Measurements from ENCODE around the gene ZSCAN16. TPM values are rescaled to one million over a fixed set of nuclear protein-coding genes. Genes with fewer than 3 reads are reported as not detected.
A peak's percentile ranks its signal among the peaks of the same experiment; 100 is the strongest.

ZSCAN16 gene
- total and polyA plus RNA-seq, 2 of the 13 experiments (the other 11 are each of a cell fraction or from before 2014, with no cell fraction given): 5.7 to 12.7 TPM

- TF ChIP-seq TERF1 (CRISPR knock-in tag; IDR thresholded peaks at IDR 0.05) (no peak), ZNF382 (CRISPR knock-in tag; IDR thresholded peaks at IDR 0.05; ENCODE audit: borderline replicate concordance) (no peak), STAT6 (CRISPR knock-in tag; IDR thresholded peaks at IDR 0.05; ENCODE audit: borderline replicate concordance) (peak; percentile 76; the same call in 1 of the 2 replicates), ZBTB42 (CRISPR knock-in tag; IDR thresholded peaks at IDR 0.05) (no peak), EHMT2 (IDR thresholded peaks at IDR 0.05; ENCODE audit: borderline replicate concordance, low read depth, low read length) (no peak; the same call in 1 of the 2 replicates), ZNF644 (CRISPR knock-in tag; IDR thresholded peaks at IDR 0.05; ENCODE audit: low read depth) (0 out of 2 replicates have a peak, but pooled peaks have one; percentile 29), ZFP82 (CRISPR knock-in tag; IDR thresholded peaks at IDR 0.05; ENCODE audit: borderline replicate concordance) (no peak), ZNF160 (CRISPR knock-in tag; IDR thresholded peaks at IDR 0.05) (peak; percentile 67), ZNF180 (CRISPR knock-in tag; IDR thresholded peaks at IDR 0.05; ENCODE audit: borderline replicate concordance, low read depth) (no peak), ZNF333 (CRISPR knock-in tag; IDR thresholded peaks at IDR 0.05; ENCODE audit: borderline replicate concordance) (peak; percentile 94), KAT2B (IDR thresholded peaks at IDR 0.05; ENCODE audit: borderline replicate concordance, low read depth, low read length) (no peak), BATF2 (CRISPR knock-in tag; IDR thresholded peaks at IDR 0.05) (no peak; the same call in 1 of the 2 replicates), DBP (CRISPR knock-in tag; IDR thresholded peaks at IDR 0.05; ENCODE audit: not compliant biosample characterization) (no peak), KDM6A (CRISPR knock-in tag; IDR thresholded peaks at IDR 0.05; ENCODE audit: low read depth) (no peak), ZNF75D (CRISPR knock-in tag; IDR thresholded peaks at IDR 0.05; ENCODE audit: borderline replicate concordance) (no peak; the same call in 1 of the 2 replicates), IKZF5 (CRISPR knock-in tag; IDR thresholded peaks at IDR 0.05) (peak; percentile 98), ZNF547 (CRISPR knock-in tag; IDR thresholded peaks at IDR 0.05) (peak; percentile 92; the same call in 1 of the 2 replicates), FOXC1 (CRISPR knock-in tag; IDR thresholded peaks at IDR 0.05; ENCODE audit: borderline replicate concordance) (peak; percentile 83; the same call in 1 of the 2 replicates), ZNF503 (CRISPR knock-in tag; IDR thresholded peaks at IDR 0.05) (peak; percentile 86)
These were observed 12.4 kb downstream of the ZSCAN16 start (continued) for GRCh38 chr6:28136585-28137504.
